GM19397 (cell line): ENCODE measurements around the gene WDPCP.
"Not testable (repeated sequence)": the region's sequence is repeated elsewhere in the genome, so short reads cannot be mapped to it uniquely, and the experiment has no call there.

Experiments
- ATAC-seq: cut with Tn5 transposase; IDR thresholded peaks from one replicate; pipeline ENCODE4 v1.9.1; 2021; ENCODE audit warnings: mild to moderate bottlenecking, moderate library complexity; ENCODE audit not compliant: unreplicated experiment

Gene WDPCP, protein sequence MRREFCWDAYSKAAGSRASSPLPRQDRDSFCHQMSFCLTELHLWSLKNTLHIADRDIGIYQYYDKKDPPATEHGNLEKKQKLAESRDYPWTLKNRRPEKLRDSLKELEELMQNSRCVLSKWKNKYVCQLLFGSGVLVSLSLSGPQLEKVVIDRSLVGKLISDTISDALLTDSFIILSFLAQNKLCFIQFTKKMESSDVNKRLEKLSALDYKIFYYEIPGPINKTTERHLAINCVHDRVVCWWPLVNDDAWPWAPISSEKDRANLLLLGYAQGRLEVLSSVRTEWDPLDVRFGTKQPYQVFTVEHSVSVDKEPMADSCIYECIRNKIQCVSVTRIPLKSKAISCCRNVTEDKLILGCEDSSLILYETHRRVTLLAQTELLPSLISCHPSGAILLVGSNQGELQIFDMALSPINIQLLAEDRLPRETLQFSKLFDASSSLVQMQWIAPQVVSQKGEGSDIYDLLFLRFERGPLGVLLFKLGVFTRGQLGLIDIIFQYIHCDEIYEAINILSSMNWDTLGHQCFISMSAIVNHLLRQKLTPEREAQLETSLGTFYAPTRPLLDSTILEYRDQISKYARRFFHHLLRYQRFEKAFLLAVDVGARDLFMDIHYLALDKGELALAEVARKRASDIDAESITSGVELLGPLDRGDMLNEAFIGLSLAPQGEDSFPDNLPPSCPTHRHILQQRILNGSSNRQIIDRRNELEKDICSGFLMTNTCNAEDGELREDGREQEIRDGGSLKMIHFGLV

DNA sequence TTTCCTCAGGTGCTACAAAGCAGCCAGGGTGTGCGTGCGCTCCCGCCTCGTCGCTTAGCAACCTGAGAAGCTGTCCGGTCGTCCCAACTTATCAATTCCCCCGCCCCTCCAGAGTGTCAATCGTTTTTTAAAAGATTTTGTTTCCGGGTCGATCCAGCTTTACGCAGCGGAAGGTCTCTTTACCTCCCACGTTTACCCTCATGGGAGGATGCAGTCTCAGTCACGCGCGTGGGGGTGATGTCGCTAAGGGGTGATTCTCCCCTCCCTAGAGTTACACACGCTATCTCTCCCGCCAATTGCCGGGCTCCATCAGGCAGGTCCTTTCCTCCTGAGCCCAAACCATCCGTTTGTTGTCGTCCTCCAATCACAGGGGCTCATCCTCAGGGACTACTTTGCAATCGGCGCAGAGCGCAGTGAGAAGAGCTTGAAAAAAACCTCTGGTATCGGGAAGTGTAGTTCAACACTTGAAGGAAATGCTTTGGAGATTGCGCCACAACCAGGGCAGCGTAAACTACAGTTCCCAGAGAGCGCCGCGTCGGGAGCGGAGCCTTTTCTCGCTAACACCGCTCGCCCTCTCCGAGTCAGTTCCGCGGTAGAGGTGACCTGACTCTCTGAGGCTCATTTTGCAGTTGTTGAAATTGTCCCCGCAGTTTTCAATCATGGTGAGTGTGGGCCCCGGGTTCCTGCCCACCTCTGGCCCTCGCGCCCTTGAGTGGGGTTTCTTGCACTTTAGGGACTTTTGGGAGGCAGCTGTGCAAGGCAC, at the start of gene WDPCP, which contains the start of gene MDH1:
Gene WDPCP (minus strand): TSS at position 93 of the 763 bp plus-strand sequence. CDS start 206 bp downstream, outside the sequence.
Gene MDH1 (plus strand): TSS at position 579 of the 763 bp plus-strand sequence. CDS start 81 bp downstream, at position 660.
- peak; percentile 86 for ATAC-seq

DNA sequence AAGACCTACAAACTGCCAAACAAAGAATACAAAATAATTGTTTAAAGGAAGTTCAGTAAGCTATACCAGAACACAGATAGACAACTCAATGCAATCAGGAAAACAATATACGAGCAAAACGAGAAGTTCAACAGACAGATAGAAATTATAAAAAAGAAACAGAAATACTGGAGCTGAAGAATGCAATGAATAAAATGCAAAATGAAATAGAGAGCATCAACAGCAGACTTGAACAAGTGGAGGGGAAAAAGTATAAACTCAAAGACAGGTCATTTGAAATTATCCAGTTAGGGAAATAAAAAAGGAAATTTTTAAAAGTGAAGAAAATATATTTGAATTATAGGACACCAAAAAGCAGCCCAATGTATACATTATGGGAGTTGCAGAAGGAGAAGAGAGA, 44.1 kb upstream of the WDPCP start:
- no peak for ATAC-seq

DNA sequence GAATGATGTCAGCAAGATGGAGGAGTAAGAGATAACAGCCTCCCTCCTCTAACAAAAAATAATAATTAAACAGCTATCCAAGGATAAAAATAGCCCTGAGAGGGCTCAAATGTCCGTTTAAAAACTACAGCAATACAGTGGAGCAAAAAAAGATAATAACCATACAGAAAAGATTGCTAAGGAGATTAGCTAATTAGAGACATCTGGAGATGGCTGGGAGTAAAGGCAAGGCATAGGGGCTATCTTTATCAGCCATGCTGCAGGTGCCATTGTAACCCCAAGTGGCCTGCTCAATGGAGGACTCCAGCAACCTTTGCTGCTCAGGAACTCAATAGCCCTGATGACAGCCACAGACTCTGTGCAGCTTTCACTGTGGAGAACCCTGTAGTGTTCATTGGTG, 43.2 kb upstream of the WDPCP start:
- ATAC-seq = no peak

DNA sequence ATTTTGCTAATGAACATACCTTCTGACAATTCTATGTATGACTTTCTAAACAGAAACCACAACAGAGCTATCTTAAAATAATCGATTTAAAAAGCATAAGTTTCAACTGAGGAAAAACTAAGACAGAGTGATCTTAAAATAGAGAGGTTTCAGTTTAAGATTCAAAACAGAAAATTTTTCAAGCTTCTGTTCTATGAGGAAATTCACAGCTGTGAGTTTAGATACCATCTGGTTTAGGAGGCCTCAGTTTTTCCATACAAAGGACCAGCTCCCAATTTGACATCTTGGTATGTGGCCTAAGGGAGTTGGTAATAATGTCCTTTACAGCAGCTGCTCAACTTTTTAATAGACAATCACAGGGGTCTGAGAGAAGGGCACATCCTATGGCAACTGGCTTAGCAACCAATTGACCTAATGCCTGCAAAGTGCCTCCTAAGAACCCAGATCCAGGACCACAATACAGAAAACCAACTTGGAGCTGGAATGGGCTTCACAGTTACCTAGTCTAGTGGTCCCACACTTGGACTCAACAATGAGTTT, 40.2 kb upstream of the WDPCP start:
- ATAC-seq = no peak

DNA sequence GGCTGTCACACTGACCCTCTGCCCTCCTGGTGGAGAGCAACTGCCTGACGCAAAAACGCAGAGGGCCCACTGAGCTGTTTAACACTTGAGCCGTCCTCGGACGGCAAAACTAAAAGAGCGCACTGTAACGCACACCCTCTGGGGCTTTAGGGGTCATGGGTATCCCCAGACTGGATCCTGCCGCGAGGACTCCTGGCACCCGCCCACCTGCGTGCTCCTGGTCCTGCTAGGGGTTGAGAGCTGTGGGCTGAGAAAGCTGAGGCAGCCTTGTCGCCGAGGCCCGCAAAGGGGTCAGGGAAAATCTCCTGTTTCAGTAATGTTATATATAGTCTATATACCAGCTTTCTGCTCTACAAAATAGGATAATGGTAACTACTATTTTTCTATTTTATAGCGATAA, 39.6 kb upstream of the WDPCP start:
- ATAC-seq = no peak

DNA sequence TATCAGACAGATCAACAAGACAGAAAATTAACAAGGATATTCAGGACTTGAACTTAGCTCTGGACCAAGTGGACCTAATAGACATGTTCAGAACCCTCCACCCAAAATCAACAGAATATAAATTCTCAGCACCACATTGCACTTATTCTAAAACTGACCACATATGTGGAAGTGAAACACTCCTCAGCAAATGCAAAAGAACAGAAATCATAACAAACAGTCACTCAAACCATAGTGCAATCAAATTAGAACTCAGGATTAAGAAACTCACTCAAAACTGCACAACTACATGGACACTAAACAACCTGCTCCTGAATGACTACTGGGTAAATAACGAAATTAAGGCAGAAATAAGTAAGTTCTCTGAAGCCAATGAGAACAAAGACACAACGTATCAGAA, 35.5 kb upstream of the WDPCP start:
- ATAC-seq = not testable (repeated sequence)

DNA sequence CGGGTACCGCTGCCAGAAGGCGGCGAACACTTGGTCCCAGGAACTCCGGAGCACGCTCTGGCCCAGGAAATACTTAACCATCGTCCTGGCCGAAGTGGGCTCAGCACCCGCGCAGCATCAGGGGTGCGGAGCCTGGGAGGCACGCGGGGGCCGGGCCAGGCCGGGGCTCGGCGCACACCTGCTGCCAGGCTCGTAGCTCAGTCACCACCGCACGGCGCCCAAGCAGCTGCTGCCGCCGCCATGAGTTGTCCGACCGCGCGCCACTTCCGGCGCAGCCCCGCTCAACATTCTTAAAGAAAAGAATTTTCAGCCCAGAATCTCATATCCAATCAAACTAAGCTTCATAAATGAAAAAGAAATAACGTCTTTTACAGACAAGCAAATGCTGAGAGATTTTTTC, 34.5 kb upstream of the WDPCP start:
- ATAC-seq = no peak

DNA sequence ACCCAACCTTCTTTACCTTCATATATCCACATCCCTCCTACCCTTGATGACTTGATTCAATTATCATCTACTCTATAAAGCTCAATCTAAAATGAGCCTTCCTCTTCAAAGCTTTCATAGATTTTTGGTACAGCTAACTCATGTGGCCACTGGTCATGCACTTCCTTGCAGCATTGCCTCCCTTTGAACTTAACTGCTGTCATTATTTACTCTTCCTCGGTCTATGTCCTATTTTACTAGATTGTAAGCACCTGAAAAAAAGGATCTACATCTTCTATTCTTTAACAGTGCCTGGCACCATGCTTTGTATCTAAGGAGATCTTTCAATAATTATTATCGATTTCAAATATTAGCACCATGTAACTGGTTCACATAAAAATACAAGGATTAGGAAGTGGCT, 31.1 kb upstream of the WDPCP start:
- ATAC-seq = no peak

DNA sequence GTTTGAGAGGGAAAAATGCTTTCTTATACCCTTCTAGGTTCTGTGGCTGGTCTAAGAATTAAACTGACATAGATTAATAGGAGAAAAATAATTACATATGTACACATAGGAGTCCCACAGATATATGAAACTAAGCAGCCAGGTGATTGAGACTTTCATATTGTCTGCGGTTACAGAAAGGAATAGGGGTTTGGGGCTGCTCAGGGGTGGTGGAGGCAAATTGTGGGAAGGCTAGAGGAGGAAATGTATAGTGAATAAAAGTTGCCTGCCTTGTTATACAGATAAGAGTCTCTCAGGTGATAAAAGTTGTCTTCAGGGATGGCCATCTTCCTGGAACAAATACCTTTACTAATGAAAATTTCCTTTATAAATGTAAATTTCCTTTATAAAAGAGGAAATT, 29.1 kb upstream of the WDPCP start:
- ATAC-seq = no peak

DNA sequence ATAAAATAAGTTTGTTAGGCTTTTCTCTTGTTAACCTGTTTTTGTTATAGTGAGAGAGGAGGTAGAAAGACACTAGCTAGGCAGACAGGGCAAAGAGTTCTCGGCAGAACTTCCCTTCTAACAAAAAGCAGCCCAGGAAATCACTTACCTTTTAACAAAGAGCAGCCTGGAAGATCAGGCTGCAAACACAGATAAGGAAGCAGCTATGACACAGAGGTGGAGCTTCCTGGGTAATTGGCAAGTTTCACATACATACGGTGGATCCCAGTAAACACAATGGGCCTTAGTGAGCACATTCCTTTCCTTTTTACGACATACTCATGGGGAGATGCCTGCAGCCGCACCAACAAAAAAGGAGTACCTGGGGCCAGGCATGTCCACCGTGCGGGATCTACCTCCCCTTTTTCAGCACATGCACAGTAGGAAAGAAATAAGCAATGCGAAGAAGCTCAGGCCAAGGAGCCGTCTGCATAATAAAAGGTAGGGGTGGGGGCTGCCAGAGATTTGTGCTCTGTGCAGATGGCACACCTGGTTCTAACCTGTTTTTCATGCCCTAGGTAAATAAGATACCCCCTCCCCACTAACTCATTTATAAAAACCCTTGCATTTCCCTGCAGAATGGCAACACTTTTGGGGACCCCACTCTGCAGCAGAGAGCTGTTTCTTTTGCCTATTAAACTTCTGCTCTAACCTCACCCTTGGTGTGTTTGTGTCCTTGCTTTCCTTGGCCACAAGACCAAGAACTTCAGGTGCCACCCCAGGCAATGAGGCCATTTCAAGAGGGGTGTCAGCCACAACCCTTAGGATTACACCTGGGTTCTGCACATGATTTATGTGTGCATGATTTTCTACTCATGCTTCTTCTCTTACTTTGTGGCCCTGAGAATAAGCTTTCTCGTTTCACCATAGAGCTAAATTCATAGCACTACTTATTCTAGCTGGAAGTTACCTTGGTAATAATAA, 27.0 kb upstream of the WDPCP start:
- no peak for ATAC-seq

DNA sequence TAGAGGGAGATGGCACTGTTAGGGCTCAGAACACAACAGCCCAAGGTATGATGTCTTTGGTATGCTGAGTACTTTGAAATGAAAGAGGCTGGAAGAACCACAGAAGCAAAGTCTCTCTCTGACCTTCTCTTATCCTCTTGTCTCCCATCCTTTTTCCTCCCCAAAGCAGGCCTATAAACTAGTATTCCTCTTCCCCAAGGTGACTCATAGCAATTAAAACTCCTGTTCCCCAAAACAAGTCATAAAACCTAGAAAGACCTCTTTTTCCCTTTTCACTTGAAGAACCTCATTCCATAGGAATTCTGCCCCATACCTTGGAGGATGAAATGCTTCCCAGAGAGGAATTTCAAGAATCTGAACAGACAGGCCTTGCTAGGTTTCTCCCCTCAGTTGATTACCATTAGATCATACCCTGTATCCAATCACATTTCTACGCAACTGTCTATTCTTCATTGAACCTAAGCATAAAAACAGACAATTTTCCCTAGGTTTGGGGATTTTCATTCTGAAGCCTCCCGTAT, 26.2 kb upstream of the WDPCP start:
- ATAC-seq = no peak

DNA sequence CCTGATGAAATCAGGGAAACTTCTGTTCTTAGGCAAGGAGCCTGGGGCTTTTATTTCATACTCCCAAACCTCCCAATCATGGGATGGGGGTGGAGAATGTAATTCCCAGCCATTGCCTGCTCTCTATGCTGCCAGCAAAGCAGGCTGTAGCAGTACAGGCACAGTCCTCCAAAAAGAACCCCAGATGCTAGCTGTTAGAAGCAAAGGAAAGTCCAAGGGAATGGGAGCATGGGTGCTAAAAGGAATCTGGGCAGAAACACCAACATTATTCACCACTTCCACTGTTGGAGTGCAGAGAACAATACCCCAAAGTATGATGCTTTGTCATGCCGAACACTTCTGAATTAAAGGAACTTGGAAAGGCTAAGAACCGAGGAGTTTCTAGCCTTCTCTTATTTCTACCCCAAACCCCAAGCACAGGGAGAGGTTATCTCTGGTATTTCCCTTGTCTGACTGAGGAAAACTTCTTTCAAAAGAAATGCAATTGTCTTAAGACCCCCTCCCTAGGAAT, 25.2 kb upstream of the WDPCP start:
- no peak for ATAC-seq

DNA sequence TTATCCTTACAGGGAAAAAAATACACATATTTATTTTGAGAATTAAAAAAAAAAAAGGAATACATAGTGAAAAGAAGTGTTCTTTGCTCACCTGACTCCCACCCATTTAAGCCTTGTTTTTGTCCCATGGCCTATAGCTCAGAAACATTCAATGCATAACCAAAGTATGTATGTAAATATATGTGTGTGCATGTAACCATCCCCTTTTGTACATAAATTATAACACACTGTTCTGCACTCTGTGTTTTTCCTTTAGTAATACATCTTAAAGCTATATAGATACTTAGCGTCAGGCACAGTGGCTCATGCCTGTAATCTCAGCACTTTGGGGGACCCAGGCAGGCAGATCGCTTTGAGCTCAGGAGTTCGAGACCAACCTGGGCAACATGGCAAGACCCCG, 22.2 kb upstream of the WDPCP start:
- no peak for ATAC-seq

DNA sequence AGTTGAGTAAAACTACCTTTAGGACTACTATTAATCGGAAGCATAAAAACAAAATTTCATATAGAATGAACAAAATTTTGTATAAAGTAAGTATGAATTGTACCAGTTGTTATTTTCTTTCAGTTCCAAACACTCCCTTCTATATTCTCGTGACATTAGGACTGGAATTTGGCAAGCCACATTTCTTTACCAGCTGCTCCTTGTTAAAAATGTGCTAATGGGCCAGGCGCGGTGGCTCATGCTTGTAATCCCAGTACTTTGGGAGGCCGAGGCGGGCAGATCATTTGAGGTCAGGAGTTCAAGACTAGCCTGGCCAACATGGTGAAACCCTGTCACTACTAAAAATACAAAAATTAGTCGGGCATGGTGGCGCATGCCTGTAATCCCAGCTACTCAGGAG, 20.6 kb upstream of the WDPCP start:
- not testable (repeated sequence) for ATAC-seq

DNA sequence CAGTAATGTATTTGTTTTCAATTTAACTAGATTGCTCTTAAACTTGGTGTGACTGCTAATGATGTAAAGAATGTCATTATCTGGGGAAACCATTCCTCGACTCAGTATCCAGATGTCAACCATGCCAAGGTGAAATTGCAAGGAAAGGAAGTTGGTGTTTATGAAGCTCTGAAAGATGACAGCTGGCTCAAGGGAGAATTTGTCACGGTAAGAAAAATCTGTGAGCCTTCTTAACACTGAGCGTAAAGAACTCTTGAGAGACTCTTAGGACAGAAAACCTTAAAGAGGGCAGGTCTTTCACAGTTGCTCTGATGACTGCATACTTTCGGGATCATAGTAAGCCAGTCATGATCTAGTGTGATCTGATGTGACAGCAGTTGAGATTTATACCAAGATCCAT, 16.4 kb upstream of the WDPCP start:
- ATAC-seq = no peak

DNA sequence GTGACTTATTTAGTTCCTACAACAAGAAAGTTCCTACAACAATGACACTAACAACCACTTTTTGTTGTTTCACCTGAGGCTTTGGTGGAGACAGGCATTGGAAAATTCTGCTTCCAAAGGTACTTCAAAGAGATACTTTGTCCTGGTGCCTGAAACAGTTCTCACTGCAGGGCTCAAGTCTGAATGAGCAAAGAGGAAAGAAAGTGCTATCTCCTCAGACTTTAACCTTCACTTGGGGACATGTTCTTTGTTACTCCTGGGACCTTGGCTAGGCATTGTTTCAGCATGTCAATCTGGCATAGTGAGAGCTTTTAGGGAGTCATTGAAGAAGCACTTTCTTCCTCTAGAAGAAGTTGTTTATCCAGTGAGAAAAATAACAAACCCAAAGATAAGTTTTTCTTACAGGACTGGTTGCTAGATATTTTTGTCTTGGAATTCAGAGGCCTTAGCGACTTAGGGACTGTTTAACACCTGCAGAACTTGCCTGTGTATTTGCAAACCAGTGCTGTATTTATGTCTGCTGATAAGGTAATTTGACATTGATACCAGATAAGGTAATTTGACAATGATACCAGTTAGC, 12.7 kb upstream of the WDPCP start:
- no peak for ATAC-seq

DNA sequence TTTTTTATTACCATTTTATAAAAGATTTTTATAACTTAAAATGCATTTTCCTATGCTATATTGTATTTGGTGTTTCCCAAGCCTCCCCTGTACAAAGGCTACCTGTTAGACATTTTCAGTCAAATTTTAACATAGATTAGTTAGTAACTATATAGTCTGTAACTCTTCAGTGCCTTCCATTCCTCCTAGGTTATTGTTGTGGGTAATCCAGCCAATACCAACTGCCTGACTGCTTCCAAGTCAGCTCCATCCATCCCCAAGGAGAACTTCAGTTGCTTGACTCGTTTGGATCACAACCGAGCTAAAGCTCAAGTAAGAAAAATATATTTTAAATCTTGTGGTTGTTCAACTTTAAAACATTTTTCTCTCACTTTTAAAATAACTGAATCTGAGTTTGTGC, 10.7 kb upstream of the WDPCP start:
- no peak for ATAC-seq

DNA sequence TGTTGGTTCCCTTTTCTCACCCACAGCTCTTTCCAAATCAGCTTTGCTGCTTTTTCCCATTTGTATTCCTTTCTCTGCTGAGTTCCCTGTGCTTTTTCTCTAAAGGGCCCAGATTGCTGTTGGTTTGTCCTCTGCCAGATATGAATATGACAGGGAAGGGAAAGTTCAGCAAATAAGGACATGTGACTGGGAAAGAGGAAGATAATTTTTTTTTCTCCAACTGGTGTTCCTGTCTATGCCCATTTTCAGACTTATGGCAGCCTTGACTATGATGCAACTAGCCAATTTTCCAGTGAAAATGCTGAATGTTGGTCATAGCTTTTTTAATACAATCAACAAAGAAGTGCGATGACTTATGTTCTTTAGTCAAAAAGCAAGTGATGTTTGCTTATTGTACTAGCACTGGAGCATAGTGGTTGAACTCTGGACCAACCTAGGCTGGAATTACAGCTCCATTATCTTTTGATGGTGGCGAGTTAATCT, 8.2 kb upstream of the WDPCP start:
- no peak for ATAC-seq

DNA sequence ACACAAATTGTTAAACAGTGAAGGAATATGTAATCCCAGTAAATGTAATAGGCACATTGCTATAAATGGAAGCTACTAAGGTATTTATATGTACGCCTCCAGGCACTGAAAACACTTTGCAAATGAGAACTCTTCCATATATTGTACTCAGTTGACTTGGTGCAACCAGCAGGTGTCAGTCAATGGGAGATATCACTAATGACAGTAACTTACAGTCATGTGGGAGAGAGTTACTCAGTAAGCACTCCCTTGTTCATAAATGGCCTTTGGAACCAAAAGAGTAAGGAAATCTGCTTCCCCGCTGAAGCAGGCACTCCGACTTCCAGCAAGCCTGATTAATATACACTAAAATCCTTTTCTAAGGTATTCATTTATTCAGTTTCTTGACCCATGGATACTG, 6.4 kb upstream of the WDPCP start:
- no peak for ATAC-seq
